SKM-1 treated with dmso at 0.1 percent for 144 hours (cell line): ENCODE measurements around the gene ISM1.

Experiments used
- DNase-seq: peaks from one replicate; lab custom pipeline; 2025; ENCODE audit not compliant: unreplicated experiment; lab: John Stamatoyannopoulos, UW

ISM1 gene

GRCh38 chr20:13278812-13279570 is 57.9 kb downstream of the ISM1 start:
- DNase-seq: no peak

- DNase-seq: no peak
Observed at GRCh38 chr20:13280609-13281324, 59.7 kb downstream of the ISM1 start.

- no peak for DNase-seq
Observed at GRCh38 chr20:13283869-13284829, 63.1 kb downstream of the ISM1 start.

- no peak for DNase-seq
Observed at GRCh38 chr20:13284830-13285229, 63.8 kb downstream of the ISM1 start.

- no peak for DNase-seq
Observed at GRCh38 chr20:13285408-13285807, 64.3 kb downstream of the ISM1 start.

- no peak for DNase-seq
Observed at GRCh38 chr20:13286052-13286451, 65.0 kb downstream of the ISM1 start.

- DNase-seq: no peak
Observed at GRCh38 chr20:13286607-13287006, 65.5 kb downstream of the ISM1 start.

- no peak for DNase-seq
Observed at GRCh38 chr20:13288357-13288756, 67.3 kb downstream of the ISM1 start.

GRCh38 chr20:13289031-13289430 is 68.0 kb downstream of the ISM1 start:
- no peak for DNase-seq

GRCh38 chr20:13290724-13291123 is 69.7 kb downstream of the ISM1 start:
- DNase-seq: no peak

- DNase-seq: no peak
Observed at GRCh38 chr20:13291157-13291556, 70.1 kb downstream of the ISM1 start.

GRCh38 chr20:13292201-13292885 is 71.3 kb downstream of the ISM1 start:
- no peak for DNase-seq

GRCh38 chr20:13294522-13294921 is 73.4 kb downstream of the ISM1 start:
- DNase-seq: no peak

- DNase-seq: no peak
Observed at GRCh38 chr20:13295637-13296036, 74.6 kb downstream of the ISM1 start.

- no peak for DNase-seq
Observed at GRCh38 chr20:13296070-13296469, 75.0 kb downstream of the ISM1 start.

- no peak for DNase-seq
Observed at GRCh38 chr20:13297147-13297899, 76.2 kb downstream of the ISM1 start.

- no peak for DNase-seq
Observed at GRCh38 chr20:13298692-13299373, 77.8 kb downstream of the ISM1 start.

GRCh38 chr20:13299401-13299800 is 78.3 kb downstream of the ISM1 start:
- DNase-seq: no peak

GRCh38 chr20:13301596-13301995 is 80.5 kb downstream of the ISM1 start:
- DNase-seq: no peak
